ENCODE data around the gene ARL8A. TPM values are rescaled to one million over a fixed set of nuclear protein-coding genes. Genes with fewer than 3 reads are reported as not detected.
"Not testable (repeated sequence)": the region's sequence is repeated elsewhere in the genome, so short reads cannot be mapped to it uniquely, and the experiment has no call there.

Gene ARL8A
- polyA plus RNA-seq (ENCODE audit: insufficient read length) = 38.9 TPM
- long read RNA-seq, donor 1, transcript ARL8A-201 (7 exons, 1,793 nt) = major isoform, 39 of 47 reads
- long read RNA-seq, donor 1, partial matches to known transcripts = 5 of 47 reads
- long read RNA-seq, donor 1, other reads (novel, unspliced or antisense) = 0 of 47 reads
- long read RNA-seq, donor 2, transcript ARL8A-201 (7 exons, 1,793 nt) = major isoform, 31 of 32 reads
- long read RNA-seq, donor 2, partial matches to known transcripts = 0 of 32 reads
- long read RNA-seq, donor 2, other reads (novel, unspliced or antisense) = 0 of 32 reads
- long read RNA-seq, donor 3, transcript ARL8A-201 (7 exons, 1,793 nt) = major isoform, 17 of 18 reads
- long read RNA-seq, donor 3, partial matches to known transcripts = 0 of 18 reads
- long read RNA-seq, donor 3, other reads (novel, unspliced or antisense) = 0 of 18 reads
- long read RNA-seq, donor 4 = 0 reads
- long read RNA-seq, donor 5, transcript ARL8A-201 (7 exons, 1,793 nt) = major isoform, 38 of 39 reads
- long read RNA-seq, donor 5, partial matches to known transcripts = 0 of 39 reads
- long read RNA-seq, donor 5, other reads (novel, unspliced or antisense) = 0 of 39 reads
- long read RNA-seq, donor 6, transcript ARL8A-201 (7 exons, 1,793 nt) = major isoform, 25 of 28 reads
- long read RNA-seq, donor 6, partial matches to known transcripts = 0 of 28 reads
- long read RNA-seq, donor 6, other reads (novel, unspliced or antisense) = 0 of 28 reads
- long read RNA-seq, donor 7, transcript ARL8A-201 (7 exons, 1,793 nt) = major isoform, 35 of 36 reads
- long read RNA-seq, donor 7, partial matches to known transcripts = 0 of 36 reads
- long read RNA-seq, donor 7, other reads (novel, unspliced or antisense) = 0 of 36 reads
- long read RNA-seq, donor 8, transcript ARL8A-201 (7 exons, 1,793 nt) = major isoform, 11 of 12 reads
- long read RNA-seq, donor 8, partial matches to known transcripts = 0 of 12 reads
- long read RNA-seq, donor 8, other reads (novel, unspliced or antisense) = 0 of 12 reads

GRCh38 chr1:202144402-202145067 lies at the start of gene ARL8A:
ARL8A (minus strand) TSS chr1:202144737; CDS start chr1:202144572, 165 bp downstream.
- peak; percentile 61 for DNase-seq

GRCh38 chr1:202194328-202194648 lies 49.8 kb upstream of the ARL8A start:
- DNase-seq = no peak

GRCh38 chr1:202193614-202194327 lies 49.2 kb upstream of the ARL8A start, which contains the start of gene LGR6:
LGR6 (plus strand) TSS chr1:202193799; CDS start chr1:202193990, 191 bp downstream.
- no peak for DNase-seq

GRCh38 chr1:202192770-202193613 lies 48.5 kb upstream of the ARL8A start:
- peak; percentile 43 for DNase-seq

GRCh38 chr1:202191391-202191790 lies 46.9 kb upstream of the ARL8A start:
- DNase-seq = not testable (repeated sequence)

- DNase-seq = no peak
Measured at GRCh38 chr1:202189918-202190715, 45.6 kb upstream of the ARL8A start.

GRCh38 chr1:202189001-202189790 lies 44.7 kb upstream of the ARL8A start:
- no peak for DNase-seq

GRCh38 chr1:202187697-202188407 lies 43.3 kb upstream of the ARL8A start:
- DNase-seq = no peak

- no peak for DNase-seq
Measured at GRCh38 chr1:202187041-202187671, 42.6 kb upstream of the ARL8A start.

GRCh38 chr1:202186327-202186726 lies 41.8 kb upstream of the ARL8A start:
- DNase-seq = no peak

- peak; percentile 86 for DNase-seq
Measured at GRCh38 chr1:202184750-202185460, 40.4 kb upstream of the ARL8A start.

- DNase-seq = no peak
Measured at GRCh38 chr1:202182040-202182877, 37.7 kb upstream of the ARL8A start.

- no peak for DNase-seq
Measured at GRCh38 chr1:202181586-202181985, 37.0 kb upstream of the ARL8A start.

GRCh38 chr1:202180751-202181139 lies 36.2 kb upstream of the ARL8A start:
- DNase-seq = not testable (repeated sequence)

- no peak for DNase-seq
Measured at GRCh38 chr1:202179828-202180750, 35.6 kb upstream of the ARL8A start.
